Glomerular visceral epithelial cell (primary cell): ENCODE measurements around the gene BRD1.
"Not testable (repeated sequence)": the region's sequence is repeated elsewhere in the genome, so short reads cannot be mapped to it uniquely, and the experiment has no call there.

Experiments
- DNase-seq: peaks from one replicate; pipeline ENCODE4 v3.0.0-alpha.2; 2016; ENCODE audit errors: extremely low spot score

BRD1 gene

DNA sequence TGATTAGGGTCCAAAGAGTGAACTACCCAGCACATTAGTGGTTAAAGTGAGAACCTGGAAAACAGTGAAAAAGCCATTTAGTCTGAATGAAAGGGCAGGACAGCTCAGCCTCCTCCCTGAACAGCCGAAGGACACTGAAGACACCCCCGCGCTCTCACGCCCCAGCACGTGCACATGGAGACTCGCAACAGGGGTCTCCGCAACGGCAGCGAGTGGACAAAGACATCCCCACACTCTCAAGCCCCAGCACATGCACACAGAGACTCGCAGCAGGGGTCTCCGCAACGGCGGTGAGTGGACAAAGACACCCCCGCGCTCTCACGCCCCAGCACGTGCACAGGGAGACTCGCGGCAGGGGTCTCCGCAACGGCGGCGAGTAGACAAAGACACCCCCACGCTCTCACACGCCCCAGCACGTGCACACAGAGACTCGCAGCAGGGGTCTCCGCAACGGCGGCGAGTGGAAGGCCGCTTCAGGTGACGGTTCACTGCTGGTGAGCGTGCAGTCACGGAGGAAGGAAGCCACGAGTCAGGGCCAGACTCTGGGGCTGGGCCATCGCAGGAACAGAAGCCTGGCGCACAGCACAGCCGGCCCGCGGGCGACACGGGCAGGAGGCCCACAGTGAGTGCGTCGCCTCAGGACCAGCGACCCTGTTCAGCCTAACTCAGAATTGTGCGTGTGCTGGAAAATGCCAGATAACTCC lies 43.6 kb downstream of the BRD1 start:
- no peak for DNase-seq

DNA sequence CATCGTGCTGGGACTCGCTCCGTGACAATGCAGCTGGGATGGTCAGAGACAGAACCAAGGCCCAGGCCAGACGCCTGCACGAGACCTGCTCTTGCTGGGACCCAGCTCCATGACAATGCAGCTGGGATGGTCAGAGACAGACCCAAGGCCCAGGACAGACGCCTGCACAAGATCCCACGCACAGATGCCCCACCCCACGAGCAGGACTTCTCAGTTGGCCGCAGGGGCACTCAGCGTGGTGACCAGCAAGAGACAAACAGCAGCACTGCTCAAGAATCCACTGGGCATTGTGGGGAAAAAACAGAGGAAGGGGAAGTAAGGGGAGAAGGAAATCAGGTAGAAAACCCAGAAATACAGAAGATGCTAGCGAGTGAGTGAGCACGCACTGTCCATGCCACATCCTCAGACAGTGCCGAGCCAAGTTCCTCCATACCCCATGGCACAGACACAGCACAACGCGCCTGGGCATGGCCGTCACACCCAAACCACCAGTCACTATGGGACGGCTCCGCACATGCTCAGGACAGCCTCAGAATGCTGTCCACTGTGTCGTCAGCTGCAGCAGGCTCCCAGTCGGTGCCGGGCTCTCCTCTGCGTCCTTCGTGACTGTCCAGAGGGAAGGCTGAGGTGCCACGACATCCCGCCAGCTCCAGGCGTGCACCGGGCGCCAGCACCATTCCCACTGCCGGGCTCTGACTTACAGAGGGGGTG lies 44.5 kb downstream of the BRD1 start:
- DNase-seq: no peak

DNA sequence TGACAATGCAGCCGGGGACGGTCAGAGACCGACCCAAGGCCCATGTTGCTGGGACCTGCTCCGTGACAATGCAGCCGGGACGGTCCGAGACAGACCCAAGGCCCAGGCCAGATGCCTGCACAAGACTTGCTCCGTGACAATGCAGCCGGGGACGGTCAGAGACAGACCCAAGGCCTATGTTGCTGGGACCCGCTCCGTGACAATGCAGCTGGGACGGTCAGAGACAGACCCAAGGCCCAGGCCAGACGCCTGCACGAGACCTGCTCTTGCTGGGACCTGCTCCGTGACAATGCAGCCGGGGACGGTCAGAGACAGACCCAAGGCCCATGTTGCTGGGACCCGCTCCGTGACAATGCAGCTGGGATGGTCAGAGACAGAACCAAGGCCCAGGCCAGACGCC lies 45.8 kb downstream of the BRD1 start:
- DNase-seq: not testable (repeated sequence)

DNA sequence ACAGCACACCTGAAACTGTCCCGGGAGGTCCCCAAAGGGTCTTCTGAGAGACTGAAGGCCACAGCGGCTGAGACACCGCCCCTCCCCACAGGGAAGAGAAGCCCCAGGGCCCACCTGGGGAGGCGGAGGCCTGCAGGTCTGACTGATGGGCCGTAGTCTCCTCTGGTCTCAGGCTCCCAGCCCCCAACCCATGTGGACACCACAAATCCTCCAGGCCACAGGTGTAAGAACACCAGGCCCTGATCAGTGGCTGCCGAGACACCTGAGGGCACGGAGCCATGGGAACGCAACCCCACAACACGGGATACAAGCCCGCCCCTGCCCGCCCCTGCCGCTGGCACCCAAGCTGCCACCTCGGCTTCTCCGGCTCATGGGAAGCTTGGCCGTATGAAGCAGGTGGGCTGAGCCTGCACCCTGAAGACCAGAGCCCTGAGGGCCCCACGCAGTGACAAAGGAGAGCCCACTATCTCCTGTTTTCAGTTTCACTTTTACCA lies 46.3 kb downstream of the BRD1 start:
- DNase-seq: no peak

DNA sequence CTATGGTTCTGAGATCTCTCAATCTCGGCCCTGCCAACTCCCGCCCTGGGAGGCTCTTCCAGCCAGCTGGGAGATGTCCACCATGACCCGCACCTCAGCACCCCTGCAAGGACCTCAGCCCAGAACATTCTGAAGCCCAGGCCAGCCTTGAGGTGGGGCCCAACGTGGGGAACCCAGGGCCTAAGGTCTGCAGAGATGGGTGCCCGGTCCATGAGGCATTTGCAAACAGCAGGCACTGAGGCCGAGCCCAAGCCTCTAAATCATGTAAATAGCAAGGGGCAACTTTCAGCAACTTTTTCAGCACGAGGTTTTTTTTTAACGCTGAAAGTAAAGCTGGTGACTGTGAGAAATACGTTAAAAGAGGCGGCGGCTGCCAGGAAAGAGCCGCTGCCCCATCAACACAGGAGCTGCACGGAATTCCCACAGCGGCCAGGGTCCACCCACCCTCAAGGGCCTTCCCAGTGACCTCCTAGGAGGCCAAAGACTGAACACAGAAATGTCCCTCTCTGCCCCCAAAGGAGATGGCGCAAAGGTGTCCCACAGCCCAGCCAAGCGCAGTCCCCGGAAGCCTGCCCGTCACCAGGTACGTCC lies 46.9 kb downstream of the BRD1 start:
- DNase-seq: no peak

GRCh38 chr22:49779853-49780697 lies 47.6 kb downstream of the BRD1 start:
- no peak for DNase-seq

DNA sequence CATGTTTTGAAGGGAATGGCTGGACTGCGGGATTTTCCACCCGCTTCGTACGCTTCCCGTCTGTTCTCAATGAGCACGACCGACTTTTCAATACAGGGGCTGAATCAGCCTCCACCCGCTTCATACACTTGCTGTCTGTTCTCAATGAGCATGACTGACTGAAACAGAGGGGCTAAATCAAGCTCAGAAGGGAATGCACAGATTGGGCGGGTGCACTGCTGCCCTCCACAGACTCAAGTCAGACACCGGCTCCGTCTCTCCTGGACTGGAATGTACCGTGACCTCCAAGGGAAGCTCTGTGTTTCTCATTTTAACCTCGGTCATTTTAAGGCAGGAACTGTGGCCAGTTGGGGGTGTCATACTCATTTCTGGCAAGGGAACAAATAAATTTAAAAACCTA lies 48.5 kb downstream of the BRD1 start:
- no peak for DNase-seq

- DNase-seq: no peak
Observed at GRCh38 chr22:49777569-49778249, 50.0 kb downstream of the BRD1 start.

GRCh38 chr22:49776891-49777290 lies 50.8 kb downstream of the BRD1 start:
- no peak for DNase-seq

- DNase-seq: no peak
Observed at GRCh38 chr22:49775867-49776511, 51.7 kb downstream of the BRD1 start.

DNA sequence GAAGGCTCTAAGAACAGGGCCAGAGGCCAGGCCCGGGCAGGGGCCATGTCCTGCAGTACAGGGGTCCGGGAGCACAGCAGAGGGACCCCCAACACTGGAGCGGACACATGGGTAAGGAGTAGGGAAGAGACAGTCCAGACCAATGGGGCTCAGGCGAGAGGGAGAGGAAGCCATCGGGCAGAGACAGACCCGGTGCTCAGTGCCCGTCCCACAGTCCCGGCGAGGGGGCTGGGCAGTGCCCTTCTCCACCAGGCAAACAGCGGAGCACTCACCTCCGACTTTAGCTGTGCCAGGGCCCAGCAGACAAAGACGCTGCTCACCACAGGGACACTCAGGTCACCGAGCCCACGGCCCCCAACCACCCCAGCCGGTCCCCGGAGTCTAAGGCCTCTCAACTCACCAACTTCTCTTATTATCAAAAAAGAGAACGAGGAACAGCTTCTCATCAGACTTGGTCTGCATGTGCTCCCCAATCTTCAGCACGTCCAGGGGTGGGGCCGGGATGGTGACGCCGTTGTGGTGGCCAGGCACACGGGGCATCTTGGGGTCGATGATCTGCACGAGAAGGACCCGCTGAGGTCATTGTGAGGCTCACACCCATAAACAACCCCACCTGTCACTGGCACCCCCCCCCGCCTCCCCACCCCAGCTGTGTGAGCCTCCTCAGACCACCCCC lies 52.3 kb downstream of the BRD1 start:
- DNase-seq: no peak

DNA sequence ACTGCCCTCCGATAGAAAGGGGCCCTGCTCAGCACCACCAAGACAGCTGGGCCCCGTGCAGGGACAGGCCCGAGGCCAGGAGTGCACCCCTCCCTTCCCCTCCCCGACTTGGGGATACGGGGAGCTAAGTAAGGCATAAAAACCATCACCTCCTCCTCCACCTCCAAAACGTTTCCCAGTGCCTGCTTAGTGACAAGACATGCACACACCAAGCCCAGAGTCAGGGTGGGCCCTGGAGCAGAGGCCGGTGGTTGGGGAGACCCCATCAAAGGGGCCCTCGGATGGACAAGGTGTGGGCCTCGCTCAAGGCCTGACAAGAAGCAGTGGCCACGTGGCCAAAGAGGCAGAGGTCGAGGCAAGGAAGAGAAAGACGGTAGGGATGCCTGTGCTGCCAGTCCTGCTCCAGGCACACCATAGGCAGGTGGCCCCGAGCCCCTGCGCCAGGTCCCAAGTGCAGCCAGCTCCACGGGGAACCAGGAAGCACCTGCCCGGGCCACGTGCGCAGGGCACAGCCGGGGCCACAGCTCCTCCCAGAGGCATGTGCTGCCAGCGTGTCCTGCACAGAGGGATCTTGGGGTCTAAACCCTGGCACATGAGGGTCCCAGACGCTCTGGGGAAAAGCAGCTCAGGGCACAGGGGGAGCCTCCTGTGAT lies 53.0 kb downstream of the BRD1 start:
- DNase-seq: no peak

GRCh38 chr22:49774046-49774445 lies 53.6 kb downstream of the BRD1 start:
- DNase-seq: no peak

GRCh38 chr22:49773531-49773930 lies 54.1 kb downstream of the BRD1 start:
- no peak for DNase-seq

GRCh38 chr22:49772692-49773091 lies 55.0 kb downstream of the BRD1 start:
- DNase-seq: no peak

DNA sequence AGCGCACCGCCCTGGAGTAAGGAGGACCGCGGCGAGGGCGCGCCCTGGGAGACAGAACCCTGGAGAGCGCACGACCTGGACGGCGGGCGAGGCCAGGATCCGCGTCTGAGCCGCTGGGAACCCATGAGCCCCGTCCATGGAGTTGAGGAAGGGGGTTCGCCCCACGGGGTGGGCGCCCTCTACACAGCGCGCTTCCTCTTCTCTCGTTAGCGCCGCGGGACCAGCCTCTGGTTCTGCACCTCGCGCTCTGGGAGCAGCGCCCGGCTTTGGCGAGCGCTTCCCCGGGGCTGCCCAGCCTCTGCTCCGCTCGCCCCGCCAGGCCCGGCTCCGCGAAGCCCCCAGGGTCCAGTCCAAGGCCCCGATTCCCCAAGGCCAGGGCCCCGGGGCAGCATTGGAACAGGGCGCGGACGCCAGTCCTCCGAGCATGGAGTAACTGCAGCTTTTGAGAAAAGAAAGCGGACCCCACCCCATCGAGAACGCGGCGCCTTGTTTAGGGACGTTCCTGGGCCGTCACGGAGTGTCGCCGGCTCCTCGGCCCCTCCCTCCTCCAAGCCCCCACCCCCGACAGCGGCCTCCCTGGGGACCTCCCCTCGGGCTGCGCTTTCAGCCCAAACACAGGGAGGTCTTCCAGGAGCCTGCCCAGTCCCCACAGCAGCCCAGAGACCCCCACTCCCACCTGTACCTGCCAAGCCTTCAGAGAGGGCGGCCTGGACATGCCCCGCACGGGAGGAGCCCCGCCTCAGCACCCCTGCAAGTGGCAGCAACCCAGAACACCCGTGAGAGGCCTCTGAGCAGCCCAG lies 56.2 kb downstream of the BRD1 start:
- DNase-seq: no peak

DNA sequence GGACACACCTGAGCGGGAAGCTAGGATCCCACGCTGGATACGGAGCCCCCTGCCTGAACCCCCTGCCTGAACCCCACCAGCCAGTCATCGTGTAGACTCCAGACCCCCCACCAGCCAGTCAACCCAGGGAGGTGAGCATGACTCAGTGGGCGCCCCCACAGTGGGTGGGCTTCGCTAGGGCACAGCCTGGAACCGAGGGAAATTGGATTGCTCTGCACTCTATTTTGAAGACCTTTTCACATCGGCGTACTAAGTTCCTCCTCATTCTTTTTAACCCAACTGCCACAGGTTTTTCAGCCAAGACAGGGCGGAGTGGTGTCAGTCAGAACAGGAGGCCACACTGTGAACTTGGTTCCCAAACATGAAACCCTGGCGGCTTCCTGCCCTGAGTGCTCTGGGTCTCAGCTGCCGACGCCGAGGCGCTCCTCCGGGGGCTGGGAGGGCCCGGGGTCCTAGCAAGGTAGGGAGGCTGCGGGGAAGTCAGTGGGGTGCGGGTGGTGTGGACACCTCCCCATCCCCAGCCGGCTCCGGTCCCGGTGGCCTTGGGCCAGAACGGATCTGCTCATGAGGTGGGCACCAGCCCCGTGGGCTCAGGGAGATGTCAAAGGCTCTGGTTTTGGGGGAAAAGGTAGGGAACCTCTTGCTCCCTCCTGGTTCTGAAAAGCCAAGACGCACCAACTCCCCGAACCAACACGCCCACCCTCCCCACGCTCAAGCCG lies 57.0 kb downstream of the BRD1 start:
- DNase-seq: no peak
